Measurements from ENCODE around the gene AGBL1.

Gene AGBL1

GRCh38 chr15:86135041-86135440 is 55.4 kb downstream of the AGBL1 start:
- TF ChIP-seq REST (IDR thresholded peaks at IDR 0.05; ENCODE audit: insufficient read depth in 1 of 2, low read depth in 2 of 2, low read length in 2 of 2) (no peak), POLR2AphosphoS5 (IDR thresholded peaks at IDR 0.05; ENCODE audit: low read depth, low read length) (no peak), TAF1 (IDR thresholded peaks at IDR 0.05; ENCODE audit: borderline replicate concordance, insufficient read depth, low read length) (no peak), SIN3A (IDR thresholded peaks at IDR 0.05; ENCODE audit: borderline replicate concordance, insufficient read depth, low read length) (no peak), FOXP2 (optimal IDR thresholded peaks at IDR 0.05; ENCODE audit: borderline replicate concordance, extremely low read depth, extremely low read length, insufficient read depth) (no peak)

GRCh38 chr15:86136861-86137260 is 57.2 kb downstream of the AGBL1 start:
- TF ChIP-seq TAF1 (IDR thresholded peaks at IDR 0.05; ENCODE audit: borderline replicate concordance, insufficient read depth, low read length) (no peak), REST (IDR thresholded peaks at IDR 0.05; ENCODE audit: insufficient read depth in 1 of 2, low read depth in 2 of 2, low read length in 2 of 2) (no peak), SIN3A (IDR thresholded peaks at IDR 0.05; ENCODE audit: borderline replicate concordance, insufficient read depth, low read length) (no peak), FOXP2 (optimal IDR thresholded peaks at IDR 0.05; ENCODE audit: borderline replicate concordance, extremely low read depth, extremely low read length, insufficient read depth) (no peak), POLR2AphosphoS5 (IDR thresholded peaks at IDR 0.05; ENCODE audit: low read depth, low read length) (no peak)

- TF ChIP-seq REST (IDR thresholded peaks at IDR 0.05; ENCODE audit: insufficient read depth in 1 of 2, low read depth in 2 of 2, low read length in 2 of 2) (peak in 1 of 2 experiments; percentile 62; a peak in 1 of 4 replicates), FOXP2 (optimal IDR thresholded peaks at IDR 0.05; ENCODE audit: borderline replicate concordance, extremely low read depth, extremely low read length, insufficient read depth) (no peak), TAF1 (IDR thresholded peaks at IDR 0.05; ENCODE audit: borderline replicate concordance, insufficient read depth, low read length) (no peak)
Observed at GRCh38 chr15:86138798-86139197, 59.1 kb downstream of the AGBL1 start.

GRCh38 chr15:86139828-86140227 is 60.2 kb downstream of the AGBL1 start:
- TF ChIP-seq FOXP2 (optimal IDR thresholded peaks at IDR 0.05; ENCODE audit: borderline replicate concordance, extremely low read depth, extremely low read length, insufficient read depth) (no peak), REST (IDR thresholded peaks at IDR 0.05; ENCODE audit: insufficient read depth in 1 of 2, low read depth in 2 of 2, low read length in 2 of 2) (no peak), SIN3A (IDR thresholded peaks at IDR 0.05; ENCODE audit: borderline replicate concordance, insufficient read depth, low read length) (no peak), POLR2AphosphoS5 (IDR thresholded peaks at IDR 0.05; ENCODE audit: low read depth, low read length) (no peak)

- TF ChIP-seq SIN3A (IDR thresholded peaks at IDR 0.05; ENCODE audit: borderline replicate concordance, insufficient read depth, low read length) (no peak), FOXP2 (optimal IDR thresholded peaks at IDR 0.05; ENCODE audit: borderline replicate concordance, extremely low read depth, extremely low read length, insufficient read depth) (no peak), REST (IDR thresholded peaks at IDR 0.05; ENCODE audit: insufficient read depth in 1 of 2, low read depth in 2 of 2, low read length in 2 of 2) (no peak), POLR2AphosphoS5 (IDR thresholded peaks at IDR 0.05; ENCODE audit: low read depth, low read length) (no peak)
Observed at GRCh38 chr15:86154705-86155104, 75.0 kb downstream of the AGBL1 start.

Measured in PFSK-1 (cell line).